DOHH2 (cell line): Measurements from ENCODE around the gene CHMP1B.

Experiments
- EZH2phosphoT487 ChIP-seq: fragments of 200-600 bp; sonication (generic); IDR thresholded peaks from 2 replicates; pipeline ENCODE4 v1.6.1; 2017; ENCODE audit warnings: borderline replicate concordance, mild to moderate bottlenecking, antibody characterized with exemption, low read length, moderate library complexity, mixed read lengths
- TF ChIP-seq, protein P1 (sequence below): fragments of 200-600 bp; sonication (generic); IDR thresholded peaks from one replicate; pipeline ENCODE4 v1.5.1; 2014; ENCODE audit warnings: antibody characterized with exemption, mild to moderate bottlenecking, low read depth, low read length; ENCODE audit not compliant: poor library complexity, severe bottlenecking

DNA sequence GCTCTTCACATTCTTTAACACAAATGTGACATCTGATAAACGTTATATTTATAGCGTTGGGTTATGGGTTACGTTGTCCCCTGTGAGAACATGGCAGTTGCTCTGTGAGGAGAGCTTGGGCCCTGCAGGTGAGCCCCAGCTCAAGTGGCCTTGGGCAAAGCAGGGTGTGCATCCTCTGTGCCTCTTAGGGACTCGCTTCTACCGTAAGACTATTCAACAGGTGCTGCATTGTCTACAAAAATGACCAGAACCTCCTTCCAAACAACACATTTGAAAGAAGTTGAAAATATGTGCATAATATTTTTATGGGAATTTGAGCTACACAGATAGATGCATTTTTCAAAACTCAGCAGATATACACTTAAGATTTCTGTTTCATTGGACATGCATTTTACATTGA, 16.4 kb upstream of the CHMP1B start:
- TF ChIP-seq, protein P1, sequence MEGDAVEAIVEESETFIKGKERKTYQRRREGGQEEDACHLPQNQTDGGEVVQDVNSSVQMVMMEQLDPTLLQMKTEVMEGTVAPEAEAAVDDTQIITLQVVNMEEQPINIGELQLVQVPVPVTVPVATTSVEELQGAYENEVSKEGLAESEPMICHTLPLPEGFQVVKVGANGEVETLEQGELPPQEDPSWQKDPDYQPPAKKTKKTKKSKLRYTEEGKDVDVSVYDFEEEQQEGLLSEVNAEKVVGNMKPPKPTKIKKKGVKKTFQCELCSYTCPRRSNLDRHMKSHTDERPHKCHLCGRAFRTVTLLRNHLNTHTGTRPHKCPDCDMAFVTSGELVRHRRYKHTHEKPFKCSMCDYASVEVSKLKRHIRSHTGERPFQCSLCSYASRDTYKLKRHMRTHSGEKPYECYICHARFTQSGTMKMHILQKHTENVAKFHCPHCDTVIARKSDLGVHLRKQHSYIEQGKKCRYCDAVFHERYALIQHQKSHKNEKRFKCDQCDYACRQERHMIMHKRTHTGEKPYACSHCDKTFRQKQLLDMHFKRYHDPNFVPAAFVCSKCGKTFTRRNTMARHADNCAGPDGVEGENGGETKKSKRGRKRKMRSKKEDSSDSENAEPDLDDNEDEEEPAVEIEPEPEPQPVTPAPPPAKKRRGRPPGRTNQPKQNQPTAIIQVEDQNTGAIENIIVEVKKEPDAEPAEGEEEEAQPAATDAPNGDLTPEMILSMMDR, result no peak
- no peak for TF ChIP-seq EZH2phosphoT487
